ENCODE measurements around the gene MED22.
"Not testable (repeated sequence)": the region's sequence is repeated elsewhere in the genome, so short reads cannot be mapped to it uniquely, and the experiment has no call there.

The MED22 gene

GRCh38 chr9:133320421-133320881, 27.5 kb downstream of the MED22 start:
- Histone ChIP-seq H3K27me3 (ENCODE audit: control insufficient read depth in 5 of 5, insufficient read depth in 4 of 5, low read length in 5 of 5) (peaks cover 0 to 6% (median 3%) of the 10 kb centered on the region in 5 donors), H3K9me3 (ENCODE audit: control insufficient read depth in 5 of 5, low read length in 5 of 5) (no peaks in the 10 kb centered on the region), H3K4me1 (ENCODE audit: control insufficient read depth in 5 of 5, insufficient read depth in 5 of 5, low read length in 5 of 5) (no peaks in the 10 kb centered on the region), H3K4me3 (ENCODE audit: low read depth in 1 of 5, low read length in 5 of 5) (no peak overlapping the region), H3K9ac (ENCODE audit: low read length in 5 of 5) (no peak overlapping the region), H3K36me3 (ENCODE audit: control insufficient read depth in 5 of 5, insufficient read depth in 5 of 5, low read length in 5 of 5) (no peaks in the 10 kb centered on the region), H3K27ac (ENCODE audit: low read depth, low read length) (no peak overlapping the region)

GRCh38 chr9:133317551-133317950, 30.4 kb downstream of the MED22 start:
- H3K4me1 ChIP-seq (ENCODE audit: control insufficient read depth in 5 of 5, insufficient read depth in 5 of 5, low read length in 5 of 5); H3K27ac ChIP-seq (ENCODE audit: low read depth, low read length); H3K36me3 ChIP-seq (ENCODE audit: control insufficient read depth in 5 of 5, insufficient read depth in 5 of 5, low read length in 5 of 5); H3K4me3 ChIP-seq (ENCODE audit: low read depth in 1 of 5, low read length in 5 of 5); H3K27me3 ChIP-seq (ENCODE audit: control insufficient read depth in 5 of 5, insufficient read depth in 4 of 5, low read length in 5 of 5); H3K9me3 ChIP-seq (ENCODE audit: control insufficient read depth in 5 of 5, low read length in 5 of 5); H3K9ac ChIP-seq (ENCODE audit: low read length in 5 of 5): not testable (repeated sequence)

GRCh38 chr9:133315997-133316396, 31.9 kb downstream of the MED22 start:
- Histone ChIP-seq H3K9ac (ENCODE audit: low read length in 5 of 5) (no peak overlapping the region), H3K4me1 (ENCODE audit: control insufficient read depth in 5 of 5, insufficient read depth in 5 of 5, low read length in 5 of 5) (no peaks in the 10 kb centered on the region), H3K27ac (ENCODE audit: low read depth, low read length) (no peak overlapping the region)

GRCh38 chr9:133309608-133310007, 38.3 kb downstream of the MED22 start:
- H3K9me3 ChIP-seq (ENCODE audit: control insufficient read depth in 5 of 5, low read length in 5 of 5): no peaks in the 10 kb centered on the region
- no peaks in the 10 kb centered on the region for H3K36me3 ChIP-seq (ENCODE audit: control insufficient read depth in 5 of 5, insufficient read depth in 5 of 5, low read length in 5 of 5)
- no peaks in the 10 kb centered on the region for H3K4me1 ChIP-seq (ENCODE audit: control insufficient read depth in 5 of 5, insufficient read depth in 5 of 5, low read length in 5 of 5)
- peaks cover 0 to 13% (median 6%) of the 10 kb centered on the region in 5 donors for H3K27me3 ChIP-seq (ENCODE audit: control insufficient read depth in 5 of 5, insufficient read depth in 4 of 5, low read length in 5 of 5)
- H3K9ac ChIP-seq (ENCODE audit: low read length in 5 of 5): no peak overlapping the region
- no peak overlapping the region for H3K4me3 ChIP-seq (ENCODE audit: low read depth in 1 of 5, low read length in 5 of 5)
- no peak overlapping the region for H3K27ac ChIP-seq (ENCODE audit: low read depth, low read length)

More at GRCh38 chr9:133315997-133316396, 31.9 kb downstream of the MED22 start:
- H3K36me3 ChIP-seq (ENCODE audit: control insufficient read depth in 5 of 5, insufficient read depth in 5 of 5, low read length in 5 of 5): no peaks in the 10 kb centered on the region
- H3K27me3 ChIP-seq (ENCODE audit: control insufficient read depth in 5 of 5, insufficient read depth in 4 of 5, low read length in 5 of 5): peaks cover 0 to 4% (median 0%) of the 10 kb centered on the region in 5 donors
- H3K4me3 ChIP-seq (ENCODE audit: low read depth in 1 of 5, low read length in 5 of 5): no peak overlapping the region
- H3K9me3 ChIP-seq (ENCODE audit: control insufficient read depth in 5 of 5, low read length in 5 of 5): no peaks in the 10 kb centered on the region

- Histone ChIP-seq H3K9ac (ENCODE audit: low read length in 5 of 5) (no peak overlapping the region), H3K27me3 (ENCODE audit: control insufficient read depth in 5 of 5, insufficient read depth in 4 of 5, low read length in 5 of 5) (peaks cover 0 to 20% (median 12%) of the 10 kb centered on the region in 5 donors), H3K27ac (ENCODE audit: low read depth, low read length) (no peak overlapping the region)
Observed at GRCh38 chr9:133307301-133307700, 40.6 kb downstream of the MED22 start.

DNA sequence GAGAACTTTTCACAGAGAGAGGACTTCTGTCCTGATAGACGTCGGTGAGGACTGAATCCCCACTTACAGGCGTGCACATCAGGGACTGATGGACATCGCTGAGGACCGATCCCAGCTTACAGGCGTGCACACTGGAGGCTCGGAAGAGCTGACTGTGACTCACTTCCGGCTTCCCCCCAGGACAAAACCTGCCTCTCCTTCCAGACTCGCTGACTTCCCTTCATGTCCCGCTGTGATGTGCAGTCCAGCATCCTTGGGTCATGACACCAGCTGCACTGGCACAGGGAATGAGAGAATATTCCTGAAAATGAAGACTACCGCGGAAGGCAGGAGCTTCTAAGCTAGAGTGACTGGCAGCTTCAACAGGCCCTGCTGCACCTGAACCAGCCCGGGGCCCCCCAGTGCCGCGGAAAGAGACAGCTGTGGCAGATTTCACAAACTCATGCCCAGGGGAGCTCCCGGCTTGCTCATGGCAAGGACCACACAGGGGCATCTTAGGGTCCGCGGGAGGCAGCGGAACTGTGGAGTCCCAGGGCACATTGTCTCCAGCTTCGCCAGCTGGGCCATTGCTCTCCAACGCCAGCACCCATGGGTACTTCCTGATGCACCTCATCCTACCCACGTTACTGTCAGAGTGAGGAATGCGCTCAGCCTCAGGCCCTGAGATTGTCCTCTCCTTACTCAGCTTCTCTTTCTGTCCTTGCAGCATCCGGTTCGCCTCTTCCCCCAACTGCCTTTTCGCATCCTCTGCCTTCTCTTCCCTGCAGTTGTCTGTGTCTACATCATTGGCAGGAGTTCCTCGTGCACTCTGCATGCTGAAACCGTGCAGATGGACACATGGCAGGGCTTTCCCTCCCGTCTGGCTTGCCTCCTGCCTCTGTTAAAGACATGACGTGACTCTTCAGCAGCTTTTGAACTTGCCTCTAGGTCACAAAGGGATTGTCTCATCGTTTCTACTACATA, 41.4 kb downstream of the MED22 start:
- Histone ChIP-seq H3K4me3 (ENCODE audit: low read depth in 1 of 5, low read length in 5 of 5) (no peak overlapping the region), H3K9me3 (ENCODE audit: control insufficient read depth in 5 of 5, low read length in 5 of 5) (no peaks in the 10 kb centered on the region), H3K36me3 (ENCODE audit: control insufficient read depth in 5 of 5, insufficient read depth in 5 of 5, low read length in 5 of 5) (no peaks in the 10 kb centered on the region), H3K4me1 (ENCODE audit: control insufficient read depth in 5 of 5, insufficient read depth in 5 of 5, low read length in 5 of 5) (no peaks in the 10 kb centered on the region), H3K27me3 (ENCODE audit: control insufficient read depth in 5 of 5, insufficient read depth in 4 of 5, low read length in 5 of 5) (peaks cover 0 to 25% (median 15%) of the 10 kb centered on the region in 5 donors), H3K9ac (ENCODE audit: low read length in 5 of 5) (no peak overlapping the region), H3K27ac (ENCODE audit: low read depth, low read length) (no peak overlapping the region)

More at GRCh38 chr9:133307301-133307700, 40.6 kb downstream of the MED22 start:
- no peaks in the 10 kb centered on the region for H3K9me3 ChIP-seq (ENCODE audit: control insufficient read depth in 5 of 5, low read length in 5 of 5)
- H3K4me1 ChIP-seq (ENCODE audit: control insufficient read depth in 5 of 5, insufficient read depth in 5 of 5, low read length in 5 of 5): no peaks in the 10 kb centered on the region
- H3K4me3 ChIP-seq (ENCODE audit: low read depth in 1 of 5, low read length in 5 of 5): no peak overlapping the region
- no peaks in the 10 kb centered on the region for H3K36me3 ChIP-seq (ENCODE audit: control insufficient read depth in 5 of 5, insufficient read depth in 5 of 5, low read length in 5 of 5)

DNA sequence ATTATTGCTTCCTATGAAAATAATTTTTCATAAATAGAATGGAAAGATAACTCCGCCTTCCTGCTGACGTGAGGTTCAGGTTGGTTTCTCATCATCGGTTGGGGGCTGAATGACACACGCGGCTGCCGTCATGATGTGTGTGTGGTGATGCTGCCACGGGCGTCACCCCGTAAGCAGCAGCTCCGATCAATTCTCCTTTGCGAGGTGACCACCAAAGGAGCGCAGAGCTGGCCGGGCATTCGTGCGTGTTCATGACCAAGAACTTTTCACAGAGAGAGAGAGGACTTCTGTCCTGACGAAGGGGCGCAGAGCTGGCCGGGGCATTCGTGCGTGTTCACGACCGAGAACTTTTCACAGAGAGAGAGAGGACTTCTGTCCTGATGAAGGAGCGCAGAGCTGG, 42.2 kb downstream of the MED22 start:
- Histone ChIP-seq H3K9me3 (ENCODE audit: control insufficient read depth in 5 of 5, low read length in 5 of 5) (no peaks in the 10 kb centered on the region), H3K4me3 (ENCODE audit: low read depth in 1 of 5, low read length in 5 of 5) (no peak overlapping the region), H3K27ac (ENCODE audit: low read depth, low read length) (no peak overlapping the region), H3K36me3 (ENCODE audit: control insufficient read depth in 5 of 5, insufficient read depth in 5 of 5, low read length in 5 of 5) (no peaks in the 10 kb centered on the region), H3K9ac (ENCODE audit: low read length in 5 of 5) (no peak overlapping the region), H3K27me3 (ENCODE audit: control insufficient read depth in 5 of 5, insufficient read depth in 4 of 5, low read length in 5 of 5) (peaks cover 0 to 28% (median 15%) of the 10 kb centered on the region in 5 donors), H3K4me1 (ENCODE audit: control insufficient read depth in 5 of 5, insufficient read depth in 5 of 5, low read length in 5 of 5) (no peaks in the 10 kb centered on the region)

DNA sequence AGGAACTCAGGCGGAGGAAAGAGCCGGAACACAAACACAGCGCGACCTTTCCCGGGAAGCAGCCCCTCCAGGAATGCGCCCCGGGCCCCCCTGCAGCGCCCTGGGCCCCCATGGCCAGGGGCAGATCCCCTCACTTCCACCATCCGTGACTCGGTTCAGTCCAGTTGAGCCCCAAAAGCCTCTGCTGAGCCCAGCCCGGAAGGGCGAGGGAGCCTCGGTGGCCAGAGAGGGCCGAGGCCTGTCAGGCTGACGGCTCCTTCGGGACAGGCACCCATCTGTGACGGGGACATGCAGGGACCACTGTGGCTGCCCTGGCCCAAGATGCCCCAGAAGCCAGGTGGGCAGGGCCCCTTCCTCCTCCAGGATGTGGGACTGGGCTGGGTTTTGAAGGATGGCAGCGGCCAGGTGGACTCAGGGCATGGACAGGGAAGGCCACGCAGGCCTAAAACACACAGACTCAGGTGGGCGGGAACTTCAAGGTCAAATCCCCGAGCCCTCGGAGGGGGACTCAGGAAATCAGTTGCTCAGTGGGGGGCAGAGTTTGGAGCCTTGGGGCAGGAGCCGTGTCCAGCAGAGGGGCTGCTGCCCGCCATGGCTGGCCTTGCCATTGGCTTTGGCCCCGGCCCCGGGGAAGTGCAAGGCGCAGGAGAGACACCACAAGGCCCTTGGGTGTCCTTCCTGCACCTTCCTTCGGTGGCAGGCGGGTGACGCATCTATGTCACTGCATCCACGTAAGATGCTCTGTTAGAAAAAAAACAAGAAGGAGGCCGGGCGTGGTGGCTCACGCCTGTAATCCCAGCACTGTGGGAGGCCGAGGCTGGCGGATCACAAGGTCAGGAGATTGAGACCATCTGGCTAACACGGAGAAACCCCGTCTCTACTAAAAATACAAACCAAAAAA, 43.2 kb downstream of the MED22 start:
- Histone ChIP-seq H3K36me3 (ENCODE audit: control insufficient read depth in 5 of 5, insufficient read depth in 5 of 5, low read length in 5 of 5) (no peaks in the 10 kb centered on the region), H3K27me3 (ENCODE audit: control insufficient read depth in 5 of 5, insufficient read depth in 4 of 5, low read length in 5 of 5) (peaks cover 0 to 28% (median 17%) of the 10 kb centered on the region in 5 donors), H3K27ac (ENCODE audit: low read depth, low read length) (no peak overlapping the region), H3K4me1 (ENCODE audit: control insufficient read depth in 5 of 5, insufficient read depth in 5 of 5, low read length in 5 of 5) (no peaks in the 10 kb centered on the region), H3K9me3 (ENCODE audit: control insufficient read depth in 5 of 5, low read length in 5 of 5) (no peaks in the 10 kb centered on the region), H3K9ac (ENCODE audit: low read length in 5 of 5) (no peak overlapping the region), H3K4me3 (ENCODE audit: low read depth in 1 of 5, low read length in 5 of 5) (no peak overlapping the region)

GRCh38 chr9:133304158-133304470, 43.8 kb downstream of the MED22 start:
- Histone ChIP-seq H3K9ac (ENCODE audit: low read length in 5 of 5) (no peak overlapping the region), H3K9me3 (ENCODE audit: control insufficient read depth in 5 of 5, low read length in 5 of 5) (no peaks in the 10 kb centered on the region), H3K4me1 (ENCODE audit: control insufficient read depth in 5 of 5, insufficient read depth in 5 of 5, low read length in 5 of 5) (no peaks in the 10 kb centered on the region), H3K27ac (ENCODE audit: low read depth, low read length) (no peak overlapping the region), H3K27me3 (ENCODE audit: control insufficient read depth in 5 of 5, insufficient read depth in 4 of 5, low read length in 5 of 5) (peaks cover 0 to 28% (median 20%) of the 10 kb centered on the region in 5 donors), H3K36me3 (ENCODE audit: control insufficient read depth in 5 of 5, insufficient read depth in 5 of 5, low read length in 5 of 5) (no peaks in the 10 kb centered on the region), H3K4me3 (ENCODE audit: low read depth in 1 of 5, low read length in 5 of 5) (no peak overlapping the region)
